OCI-LY7 (cell line): ENCODE results near the gene TPRG1. TPM values are rescaled to one million over a fixed set of nuclear protein-coding genes. Genes with fewer than 3 reads are reported as not detected.

ENCODE experiments used
- BruUV-seq: library from RNA; stranded (reverse); fragments of 400-500 nt; replicated peaks from 2 replicates; lab custom pipeline; 2021; lab: Mats Ljungman, UMichigan
- CTCF ChIA-PET: fragments of 300-600 bp; sonication (Branson Sonifier 250); formaldehyde crosslinking; loops from one replicate; lab custom pipeline; 2022; ENCODE audit warnings: antibody characterized with exemption; ENCODE audit not compliant: unreplicated experiment; lab: Charles Lee
- POLR2A ChIA-PET: fragments of 300-600 bp; sonication (Branson Sonifier 250); formaldehyde crosslinking; loops from one replicate; lab custom pipeline; 2022; ENCODE audit warnings: antibody characterized with exemption; lab: Charles Lee
- DNase-seq: peaks from one replicate; pipeline ENCODE4 v3.0.0-alpha.2; 2015; ENCODE audit warnings: low spot score
- H2AFZ ChIP-seq: fragments of 200-600 bp; sonication (generic), shearing (Covaris generic); 2 replicates; pipeline ENCODE4 v1.6.1; 2014; ENCODE audit warnings: mild to moderate bottlenecking, antibody characterized with exemption, low read length, moderate library complexity
- H3K27ac ChIP-seq: fragments of 200-600 bp; sonication (generic); 2 replicates; pipeline ENCODE4 v1.5.1; 2014; ENCODE audit warnings: mixed run types, low read depth, mild to moderate bottlenecking, moderate library complexity, low read length, inconsistent platforms; ENCODE audit not compliant: poor library complexity, severe bottlenecking
- H3K36me3 ChIP-seq: fragments of 200-600 bp; sonication (generic); 2 replicates; pipeline ENCODE4 v1.6.1; 2014; ENCODE audit warnings: mild to moderate bottlenecking, antibody characterized with exemption, low read length, moderate library complexity, mixed read lengths; ENCODE audit not compliant: insufficient read depth
- H3K4me1 ChIP-seq: fragments of 200-600 bp; sonication (generic); 2 replicates; pipeline ENCODE4 v1.5.1; 2014; ENCODE audit warnings: mild to moderate bottlenecking, low read length; ENCODE audit not compliant: insufficient read depth, poor library complexity, severe bottlenecking
- H3K4me2 ChIP-seq: fragments of 200-600 bp; sonication (generic); 2 replicates; pipeline ENCODE4 v1.6.1; 2014; ENCODE audit warnings: mild to moderate bottlenecking, low read length
- H3K4me3 ChIP-seq: fragments of 200-600 bp; sonication (generic); 2 replicates; pipeline ENCODE4 v1.5.1; 2014; ENCODE audit warnings: mild to moderate bottlenecking, low read depth, low read length; ENCODE audit not compliant: poor library complexity, severe bottlenecking
- H3K79me2 ChIP-seq: fragments of 200-600 bp; sonication (generic); 2 replicates; pipeline ENCODE4 v1.6.1; 2016; ENCODE audit warnings: low read depth, mild to moderate bottlenecking, low read length, moderate library complexity, mixed read lengths; ENCODE audit not compliant: insufficient read depth
- H3K9me2 ChIP-seq: fragments of 200-600 bp; sonication (generic); 2 replicates; pipeline ENCODE4 v1.6.1; 2016; ENCODE audit warnings: mild to moderate bottlenecking, low read length, mixed read lengths; ENCODE audit not compliant: insufficient read depth
- H3K9me3 ChIP-seq: fragments of 200-600 bp; sonication (generic); 2 replicates; pipeline ENCODE4 v1.6.1; 2014; ENCODE audit warnings: mild to moderate bottlenecking, mixed run types, low read length, mixed read lengths
- H4K20me1 ChIP-seq: fragments of 200-600 bp; sonication (generic); 2 replicates; pipeline ENCODE4 v1.6.1; 2014; ENCODE audit warnings: mild to moderate bottlenecking, antibody characterized with exemption, low read length, moderate library complexity, mixed read lengths; ENCODE audit not compliant: insufficient read depth
- EZH2phosphoT487 ChIP-seq: fragments of 200-600 bp; sonication (generic); IDR thresholded peaks from 2 replicates; pipeline ENCODE4 v1.6.1; 2018; ENCODE audit warnings: low read depth, borderline replicate concordance, mild to moderate bottlenecking, mixed run types, antibody characterized with exemption, low read length, moderate library complexity, mixed read lengths
- intact Hi-C: fragments of 100-400 bp; cut with micrococcal nuclease; formaldehyde crosslinking; loops from one replicate; pipeline ENCODE4 v1.10.0; 2022; ENCODE audit not compliant: unreplicated experiment
- total RNA-seq, 2 experiments: library from RNA; depleted of rRNA in 1 of 2; stranded (reverse); fragments of >200 nt in 1 of 2; shearing (Covaris generic) in 1 of 2; gene quantifications; 2 replicates each; pipeline ENCODE4 v1.2.3, GENCODE V29; 2014 to 2022
- TF ChIP-seq, protein P1 (sequence below): fragments of 200-600 bp; sonication (generic); conservative IDR thresholded peaks from 2 replicates; pipeline ENCODE4 v1.5.1; 2014; ENCODE audit warnings: mild to moderate bottlenecking, antibody characterized with exemption, low read length, moderate library complexity, mixed read lengths

TPRG1 gene
- total RNA-seq, 2 experiments from 2014 or later: 0.92 TPM; not detected in 1

DNA sequence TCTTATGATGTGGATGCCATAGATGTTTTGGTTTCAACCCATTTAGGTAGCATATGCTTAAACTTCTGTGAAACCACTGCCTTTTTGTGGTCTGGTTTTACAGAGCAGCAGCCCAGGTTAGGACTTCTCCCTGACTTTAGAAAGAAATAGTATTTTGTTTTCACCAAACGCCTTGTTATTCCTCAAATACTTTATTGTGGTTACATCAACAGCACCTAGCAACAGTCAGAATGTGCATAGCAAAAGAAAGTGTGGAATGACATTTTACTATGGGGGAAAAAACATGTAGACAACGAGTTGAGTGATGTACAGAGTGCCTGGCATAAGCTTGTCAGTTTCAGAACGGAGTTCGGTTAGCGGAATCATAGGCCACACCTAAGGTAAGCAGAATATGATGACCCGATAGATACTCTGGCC lies 159.2 kb downstream of the TPRG1 start:
- no peaks in the 10 kb centered on the region for H3K9me2 ChIP-seq
- no peak overlapping the region for H2AFZ ChIP-seq
- TF ChIP-seq, protein P1, sequence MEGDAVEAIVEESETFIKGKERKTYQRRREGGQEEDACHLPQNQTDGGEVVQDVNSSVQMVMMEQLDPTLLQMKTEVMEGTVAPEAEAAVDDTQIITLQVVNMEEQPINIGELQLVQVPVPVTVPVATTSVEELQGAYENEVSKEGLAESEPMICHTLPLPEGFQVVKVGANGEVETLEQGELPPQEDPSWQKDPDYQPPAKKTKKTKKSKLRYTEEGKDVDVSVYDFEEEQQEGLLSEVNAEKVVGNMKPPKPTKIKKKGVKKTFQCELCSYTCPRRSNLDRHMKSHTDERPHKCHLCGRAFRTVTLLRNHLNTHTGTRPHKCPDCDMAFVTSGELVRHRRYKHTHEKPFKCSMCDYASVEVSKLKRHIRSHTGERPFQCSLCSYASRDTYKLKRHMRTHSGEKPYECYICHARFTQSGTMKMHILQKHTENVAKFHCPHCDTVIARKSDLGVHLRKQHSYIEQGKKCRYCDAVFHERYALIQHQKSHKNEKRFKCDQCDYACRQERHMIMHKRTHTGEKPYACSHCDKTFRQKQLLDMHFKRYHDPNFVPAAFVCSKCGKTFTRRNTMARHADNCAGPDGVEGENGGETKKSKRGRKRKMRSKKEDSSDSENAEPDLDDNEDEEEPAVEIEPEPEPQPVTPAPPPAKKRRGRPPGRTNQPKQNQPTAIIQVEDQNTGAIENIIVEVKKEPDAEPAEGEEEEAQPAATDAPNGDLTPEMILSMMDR: no peak
- no peak for TF ChIP-seq EZH2phosphoT487
- intact Hi-C loops: no loop called here
- H3K4me2 ChIP-seq: no peak overlapping the region
- H3K27ac ChIP-seq: no peak overlapping the region
- no peaks in the 10 kb centered on the region for H3K79me2 ChIP-seq
- H4K20me1 ChIP-seq: no peaks in the 10 kb centered on the region
- H3K4me1 ChIP-seq: no peaks in the 10 kb centered on the region
- DNase-seq: no peak
- H3K4me3 ChIP-seq: no peak overlapping the region
- CTCF ChIA-PET: no interaction called here
- no peaks in the 10 kb centered on the region for H3K36me3 ChIP-seq
- H3K9me3 ChIP-seq: no peaks in the 10 kb centered on the region; the same call in 1 of the 2 replicates
- POLR2A ChIA-PET: interaction anchor here (1.6 kb wide), 1 partner anchor 20 kb away, joined by 3 read pairs; no protein-coding TSS in a partner anchor
- BruUV-seq: no TSS peak

DNA sequence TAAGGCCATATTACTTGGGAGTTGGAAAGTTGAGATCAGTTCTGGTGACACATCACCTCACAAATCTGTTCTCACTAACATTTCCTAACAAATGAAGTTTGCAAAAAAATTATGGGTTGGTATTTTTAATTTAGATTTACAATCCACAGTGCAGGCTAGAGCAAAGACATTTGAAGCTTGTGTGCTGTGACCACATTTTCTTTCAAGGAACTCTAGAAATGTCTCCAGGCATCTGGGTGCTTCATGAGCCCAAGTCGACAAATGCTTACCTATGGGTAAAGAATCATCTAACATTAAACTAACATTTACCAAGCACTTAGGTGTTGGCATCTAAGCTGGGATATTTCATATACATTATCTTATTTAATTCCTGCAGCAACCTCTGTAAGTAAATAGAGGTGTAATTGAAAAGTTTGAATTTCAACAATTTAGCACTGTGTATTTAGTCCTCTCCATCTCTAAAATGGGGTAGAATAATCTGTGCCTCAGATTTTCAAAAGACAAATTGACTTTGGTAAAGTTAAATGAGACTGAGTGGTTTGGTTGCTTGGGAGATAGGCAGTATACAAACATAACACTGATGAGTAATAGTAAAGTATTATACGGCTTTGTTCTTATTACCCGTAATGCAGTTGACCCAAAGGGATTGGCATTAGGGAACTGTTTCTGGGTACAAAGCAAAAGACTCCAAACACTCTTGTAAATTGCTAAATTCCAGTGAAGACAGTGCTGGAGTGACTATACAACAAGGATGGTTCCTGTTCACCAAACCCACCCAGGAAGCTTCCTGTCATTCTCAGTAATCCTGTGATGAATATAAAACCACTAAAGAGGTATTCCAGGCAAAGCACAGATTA lies 162.5 kb downstream of the TPRG1 start:
- POLR2A ChIA-PET: no interaction called here
- DNase-seq: no peak
- BruUV-seq: no TSS peak
- CTCF ChIA-PET: interaction anchor here (0.6 kb wide), 1 partner anchor 17 kb away, joined by 3 read pairs; no protein-coding TSS in a partner anchor
- Histone ChIP-seq H2AFZ (no peak overlapping the region), H3K27ac (no peak overlapping the region), H3K9me3 (0 out of 2 replicates have a peak, but pooled peaks cover 8% of the 10 kb centered on the region), H3K36me3 (no peaks in the 10 kb centered on the region), H3K9me2 (no peaks in the 10 kb centered on the region), H3K4me1 (no peaks in the 10 kb centered on the region), H4K20me1 (no peaks in the 10 kb centered on the region), H3K4me2 (no peak overlapping the region), H3K4me3 (no peak overlapping the region), H3K79me2 (no peaks in the 10 kb centered on the region)
- intact Hi-C loops: no loop called here
- no peak for TF ChIP-seq EZH2phosphoT487
- TF ChIP-seq, protein P1: no peak

DNA sequence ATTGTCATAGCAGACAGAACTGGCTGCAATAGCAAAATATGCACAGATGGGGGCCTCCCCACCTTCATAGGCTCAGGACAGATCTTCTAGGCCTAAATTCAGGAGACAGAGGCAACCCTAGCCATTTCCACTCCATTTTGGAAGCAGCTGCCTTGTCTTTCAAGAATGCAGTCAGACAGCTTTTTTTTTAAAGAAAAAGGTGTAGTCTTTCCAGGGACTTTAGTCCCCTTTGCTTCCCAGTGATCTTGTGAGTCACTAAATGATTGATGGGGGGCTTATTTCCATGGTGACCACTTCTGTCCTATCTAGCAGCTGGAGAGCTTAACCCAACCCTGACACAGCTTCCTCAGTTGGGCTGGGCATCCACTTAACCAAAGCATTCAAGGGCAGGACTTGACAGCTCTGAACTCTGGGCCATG lies 165.9 kb downstream of the TPRG1 start:
- ChIA-PET POLR2A (interaction anchor here (0.9 to 1.8 kb wide), 2 partner anchors 8 to 17 kb away, joined by 3 to 5 read pairs; no protein-coding TSS in a partner anchor), CTCF (no interaction called here)
- Histone ChIP-seq H3K4me2 (no peak overlapping the region), H3K9me3 (0 out of 2 replicates have a peak, but pooled peaks cover 8% of the 10 kb centered on the region), H3K9me2 (no peaks in the 10 kb centered on the region), H3K79me2 (no peaks in the 10 kb centered on the region), H3K4me1 (no peaks in the 10 kb centered on the region), H3K27ac (no peak overlapping the region), H3K4me3 (no peak overlapping the region), H4K20me1 (no peaks in the 10 kb centered on the region), H2AFZ (no peak overlapping the region), H3K36me3 (no peaks in the 10 kb centered on the region)
- no peak for DNase-seq
- intact Hi-C loops: no loop called here
- BruUV-seq: no TSS peak
- TF ChIP-seq, protein P1: no peak
- TF ChIP-seq EZH2phosphoT487: no peak
